Measurements from ENCODE around the gene JADE3.

DNA sequence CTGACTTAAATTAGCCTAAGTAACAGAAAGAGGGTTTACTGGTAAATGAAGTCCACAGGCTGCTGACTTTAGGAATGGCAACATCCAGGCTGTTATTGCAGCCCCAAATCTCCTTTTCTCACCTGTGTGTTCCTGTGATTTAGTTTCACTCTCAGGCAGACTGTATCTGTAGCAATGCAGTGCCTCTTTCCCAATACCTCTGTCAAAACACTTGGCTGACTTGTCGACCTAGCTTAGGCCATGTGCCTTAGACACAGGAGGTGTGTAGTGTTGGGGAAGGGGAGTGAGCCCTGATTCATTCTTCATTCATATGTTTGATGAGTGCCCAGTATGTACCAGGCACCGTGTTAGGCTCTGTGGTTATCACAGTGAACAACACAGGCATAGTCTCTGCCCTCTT is 46.9 kb downstream of the JADE3 start:
- TF ChIP-seq CTCF (IDR thresholded peaks at IDR 0.05) (no peak), POLR2A (IDR thresholded peaks at IDR 0.05) (no peak)

Measured in heart left ventricle (tissue), 13 donors.